Esophagus squamous epithelium (tissue), 5 donors: ENCODE measurements around the gene MRPL54. TPM values are rescaled to one million over a fixed set of nuclear protein-coding genes. Genes with fewer than 3 reads are reported as not detected.

ENCODE experiments used
- DNase-seq: peaks from one replicate; lab custom pipeline; 2025; lab: John Stamatoyannopoulos, UW
- H3K27ac ChIP-seq, 4 donors: fragments of 200-600 bp; sonication (generic); one replicate each; pipeline ENCODE4 v1.5.1; 2016 to 2019; ENCODE audit warnings: mild to moderate bottlenecking in 1 of 4
- H3K27me3 ChIP-seq, 4 donors: fragments of 200-600 bp; sonication (generic); 1 replicate in 3 of 4; 2 replicates in 1 of 4; pipeline versions ENCODE4 v1.5.1 to v1.6.0; 2017 to 2021; ENCODE audit warnings: antibody characterized with exemption in 1 of 4
- H3K36me3 ChIP-seq, 3 donors: fragments of 200-600 bp; sonication (generic); one replicate each; pipeline ENCODE4 v1.5.1; 2016 to 2019
- H3K4me1 ChIP-seq, 3 donors: fragments of 200-600 bp; sonication (generic); one replicate each; pipeline ENCODE4 v1.5.1; 2017 to 2019
- H3K4me3 ChIP-seq, 4 donors: fragments of 200-600 bp; sonication (generic); 1 replicate in 3 of 4; 2 replicates in 1 of 4; pipeline ENCODE4 v1.5.1; 2016 to 2019; ENCODE audit warnings: mild to moderate bottlenecking in 2 of 4, moderate library complexity in 1 of 4
- H3K9me3 ChIP-seq, 3 donors: fragments of 200-600 bp; sonication (generic); one replicate each; pipeline ENCODE4 v1.5.1; 2016 to 2019
- POLR2A ChIP-seq, 4 donors: fragments of 450-650 bp; IDR thresholded peaks; one replicate each; pipeline ENCODE4 v1.6.1; 2017; ENCODE audit warnings: antibody characterized with exemption in 4 of 4, mild to moderate bottlenecking in 4 of 4, moderate library complexity in 3 of 4
- WGBS, 2 donors: methylation state at CpG; one replicate each; pipeline ENCODE4 v1.1.5; 2018; 5-methylcytosine and 5-hydroxymethylcytosine counted together
- intact Hi-C: fragments of 100-400 bp; cut with DNase I; formaldehyde crosslinking; loops from one replicate; pipeline ENCODE4 v1.15.0; 2022
- total RNA-seq, 4 donors: library from RNA; depleted of rRNA; stranded (reverse); fragments of >200 nt; gene quantifications; one replicate each; pipeline ENCODE4 v1.1.0, GENCODE V29; 2016
- TF ChIP-seq, protein P1 (sequence below), 6 experiments: fragments of 450-650 bp in 4 of 6; fragments of 200-600 bp in 2 of 6; sonication (generic) in 2 of 6; IDR thresholded peaks; one replicate each; pipeline ENCODE4 v1.5.1; 2016 to 2019; ENCODE audit warnings: antibody characterized with exemption in 6 of 6, mild to moderate bottlenecking in 4 of 6, moderate library complexity in 4 of 6
- donor health status: DM: yes; HTN: yes; CAD: no.

The MRPL54 gene
- 10 to 100 TPM; 50.2 to 79.9 (median 60.9) TPM for total RNA-seq

DNA sequence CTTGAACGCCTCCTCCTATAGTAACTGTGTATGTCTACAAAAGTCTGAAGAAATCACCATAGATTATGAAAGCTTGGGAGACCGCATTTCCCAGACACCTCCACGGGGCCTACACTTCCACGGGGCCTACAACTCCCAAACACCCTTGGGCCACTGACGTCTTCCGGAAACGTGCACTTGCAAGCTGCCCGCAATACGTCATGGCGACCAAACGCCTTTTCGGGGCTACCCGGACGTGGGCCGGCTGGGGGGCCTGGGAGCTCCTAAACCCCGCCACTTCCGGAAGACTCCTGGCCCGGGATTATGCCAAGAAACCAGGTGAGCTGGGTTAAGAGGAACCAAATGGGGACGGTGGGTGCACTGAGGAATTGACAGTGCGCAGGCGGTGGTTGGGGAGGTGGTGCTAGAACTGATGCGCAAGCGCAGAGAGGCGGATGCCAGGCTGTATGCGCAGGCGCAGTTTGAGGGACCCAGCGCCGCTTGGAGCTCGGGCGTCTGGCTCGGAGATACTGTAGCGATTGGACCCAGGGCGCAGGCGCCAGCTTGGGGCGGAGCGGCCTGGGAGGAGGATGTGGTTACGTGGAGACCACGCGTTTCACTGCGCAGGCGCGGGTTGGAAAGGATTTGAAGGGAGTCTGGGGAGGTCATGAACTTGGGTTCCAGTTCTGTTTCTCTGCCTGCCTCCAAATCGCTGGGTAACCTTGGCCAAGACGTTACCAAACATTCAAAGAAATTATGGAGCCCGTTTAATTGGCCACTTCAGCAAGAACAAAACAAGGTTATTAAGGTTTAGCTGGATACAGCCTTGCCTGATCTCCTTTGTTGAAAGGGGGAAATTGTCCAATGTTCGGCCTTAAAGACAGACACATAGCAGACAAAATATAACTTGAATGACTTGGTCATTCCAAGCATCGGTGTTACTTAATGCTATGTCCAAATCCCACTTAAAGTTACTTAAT, at the start of gene MRPL54:
MRPL54 (plus strand) TSS at position 182 of the 959 bp plus-strand sequence; CDS start at position 201, 19 bp downstream.
- peak; percentile 90 for DNase-seq

DNA sequence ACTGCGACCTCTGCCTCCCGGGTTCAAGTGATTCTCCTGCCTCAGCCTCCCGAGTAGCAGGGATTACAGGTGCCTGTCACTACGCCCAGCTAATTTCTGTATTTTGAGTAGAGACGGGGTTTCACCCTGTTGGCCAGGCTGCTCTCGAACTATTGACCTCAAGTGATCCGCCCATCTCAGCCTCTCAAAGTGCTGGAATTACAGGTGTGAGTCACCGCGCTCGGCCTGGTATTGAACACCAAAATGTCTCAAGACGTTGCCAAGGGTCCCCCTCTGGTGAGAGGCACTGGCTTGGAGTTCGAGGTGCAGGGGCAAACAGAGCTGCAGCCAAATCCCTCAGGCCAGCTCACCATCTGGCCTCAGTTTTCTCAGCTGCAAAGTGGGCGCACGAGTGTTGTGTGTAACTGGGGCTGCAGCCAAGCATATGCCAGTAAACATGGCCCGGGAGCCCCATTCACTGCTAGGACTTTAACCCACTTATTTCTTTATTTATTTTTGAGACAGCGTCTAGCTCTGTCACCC, 46.3 kb upstream of the MRPL54 start:
- 60 to 63% methylated on average over 2 to 16 of the region's 16 CpGs for WGBS, 2 donors
- Histone ChIP-seq H3K27ac (no peak overlapping the region), H3K9me3 (no peaks in the 10 kb centered on the region), H3K4me1 (peaks cover 19 to 76% (median 25%) of the 10 kb centered on the region in 3 donors), H3K27me3 (peaks cover 3 to 28% (median 3%) of the 10 kb centered on the region in 4 donors), H3K4me3 (no peak overlapping the region), H3K36me3 (no peaks in the 10 kb centered on the region)
- intact Hi-C loops = no loop called here
- no peak for DNase-seq
- TF ChIP-seq, protein P1, sequence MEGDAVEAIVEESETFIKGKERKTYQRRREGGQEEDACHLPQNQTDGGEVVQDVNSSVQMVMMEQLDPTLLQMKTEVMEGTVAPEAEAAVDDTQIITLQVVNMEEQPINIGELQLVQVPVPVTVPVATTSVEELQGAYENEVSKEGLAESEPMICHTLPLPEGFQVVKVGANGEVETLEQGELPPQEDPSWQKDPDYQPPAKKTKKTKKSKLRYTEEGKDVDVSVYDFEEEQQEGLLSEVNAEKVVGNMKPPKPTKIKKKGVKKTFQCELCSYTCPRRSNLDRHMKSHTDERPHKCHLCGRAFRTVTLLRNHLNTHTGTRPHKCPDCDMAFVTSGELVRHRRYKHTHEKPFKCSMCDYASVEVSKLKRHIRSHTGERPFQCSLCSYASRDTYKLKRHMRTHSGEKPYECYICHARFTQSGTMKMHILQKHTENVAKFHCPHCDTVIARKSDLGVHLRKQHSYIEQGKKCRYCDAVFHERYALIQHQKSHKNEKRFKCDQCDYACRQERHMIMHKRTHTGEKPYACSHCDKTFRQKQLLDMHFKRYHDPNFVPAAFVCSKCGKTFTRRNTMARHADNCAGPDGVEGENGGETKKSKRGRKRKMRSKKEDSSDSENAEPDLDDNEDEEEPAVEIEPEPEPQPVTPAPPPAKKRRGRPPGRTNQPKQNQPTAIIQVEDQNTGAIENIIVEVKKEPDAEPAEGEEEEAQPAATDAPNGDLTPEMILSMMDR (IDR thresholded peaks at IDR 0.05) = no peak
- no peak for TF ChIP-seq POLR2A (IDR thresholded peaks at IDR 0.05)

More for the DNA sequence above, at the start of gene MRPL54:
- Histone ChIP-seq H3K9me3 (no peaks in the 10 kb centered on the region), H3K27me3 (no peaks in the 10 kb centered on the region), H3K4me3 (peak within 1 kb of the TSS; percentile 82 to 96 (median 88)), H3K36me3 (peaks cover 3 to 52% (median 11%) of the 10 kb centered on the region in 3 donors), H3K27ac (peak within 1 kb of the TSS; percentile 93 to 96 (median 96)), H3K4me1 (peaks cover 17 to 51% (median 35%) of the 10 kb centered on the region in 3 donors)
- intact Hi-C loops = no loop called here
- WGBS, 2 donors = 1 to 3% methylated on average over 30 to 45 of the region's 47 CpGs
- TF ChIP-seq, protein P1 (IDR thresholded peaks at IDR 0.05) = peak in 1 of 6 experiments; percentile 37
- TF ChIP-seq POLR2A (IDR thresholded peaks at IDR 0.05) = peak in 3 of 4 donors; percentile 10 to 71 (median 59)

DNA sequence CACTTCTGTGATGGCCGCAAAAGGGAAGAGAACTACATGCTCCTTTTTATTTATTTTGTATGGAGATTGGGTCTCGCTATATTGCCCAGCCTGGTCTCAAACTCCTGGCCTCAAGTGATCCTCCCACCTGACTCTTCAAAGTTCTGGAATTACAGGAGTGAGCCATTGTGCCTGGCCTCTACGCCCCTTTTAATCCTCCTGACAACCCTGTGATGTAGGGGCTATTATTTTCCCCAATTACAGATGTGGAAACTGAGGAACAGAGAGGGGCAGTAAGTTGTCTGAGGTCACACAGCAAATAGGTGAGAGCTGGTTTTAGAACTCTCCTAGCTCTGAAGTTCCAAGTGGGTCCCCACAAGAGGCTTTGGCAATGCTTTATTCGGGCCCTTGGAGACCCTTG, 42.6 kb upstream of the MRPL54 start:
- Histone ChIP-seq H3K4me3 (no peak overlapping the region), H3K27ac (peak overlapping the region in 2 of 4 donors; percentile 40 to 73), H3K36me3 (no peaks in the 10 kb centered on the region), H3K9me3 (no peaks in the 10 kb centered on the region), H3K4me1 (peaks cover 21 to 78% (median 23%) of the 10 kb centered on the region in 3 donors), H3K27me3 (peaks cover 4 to 57% (median 14%) of the 10 kb centered on the region in 4 donors)
- TF ChIP-seq, protein P1 (IDR thresholded peaks at IDR 0.05) = no peak
- no peak for TF ChIP-seq POLR2A (IDR thresholded peaks at IDR 0.05)
- intact Hi-C loops = no loop called here
- WGBS, 2 donors = 59 to 78% methylated on average over 3 to 4 of the region's 4 CpGs
- DNase-seq = no peak

DNA sequence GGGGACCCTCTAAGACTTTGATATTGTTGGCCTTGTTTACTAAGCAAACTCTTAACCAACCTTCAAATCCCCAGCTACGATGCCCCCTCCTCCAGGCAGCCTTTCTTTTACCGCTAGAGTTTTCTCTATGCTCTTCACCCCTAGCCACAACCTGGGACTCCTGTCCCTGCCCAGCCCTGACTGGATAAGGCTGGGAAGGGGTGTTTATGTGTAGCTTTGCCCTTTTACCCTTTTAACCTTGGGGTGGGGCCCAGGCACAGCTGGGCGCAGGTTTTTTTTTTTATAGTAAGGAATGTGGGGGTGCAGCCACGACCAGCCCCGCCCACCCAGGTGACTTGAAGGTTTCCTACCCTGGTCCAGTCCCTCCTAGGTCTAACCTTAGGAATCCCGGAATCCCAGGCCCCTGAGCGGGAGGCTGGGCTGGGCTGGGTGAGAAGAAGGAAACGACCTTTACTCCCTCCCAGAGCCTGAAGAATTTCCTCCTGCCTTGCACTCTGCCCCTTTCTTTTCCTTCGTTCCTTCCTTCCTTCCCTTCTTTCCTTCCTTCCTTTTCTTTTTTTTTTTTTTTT, 42.0 kb upstream of the MRPL54 start:
- no peaks in the 10 kb centered on the region for H3K36me3 ChIP-seq
- peak overlapping the region in 1 of 4 donors; percentile 40 for H3K4me3 ChIP-seq
- H3K4me1 ChIP-seq = peaks cover 21 to 84% (median 23%) of the 10 kb centered on the region in 3 donors
- intact Hi-C loops = no loop called here
- 12 to 22% methylated on average over 6 to 9 of the region's 9 CpGs for WGBS, 2 donors
- TF ChIP-seq POLR2A (IDR thresholded peaks at IDR 0.05) = no peak
- TF ChIP-seq, protein P1 (IDR thresholded peaks at IDR 0.05) = no peak
- no peak for DNase-seq
- H3K9me3 ChIP-seq = no peaks in the 10 kb centered on the region
- peaks cover 4 to 57% (median 14%) of the 10 kb centered on the region in 4 donors for H3K27me3 ChIP-seq
- H3K27ac ChIP-seq = peak overlapping the region in 3 of 4 donors; percentile 23 to 73 (median 40)
